Ascending aorta (tissue), 2 donors: ENCODE data around the gene EIF1. TPM values are rescaled to one million over a fixed set of nuclear protein-coding genes. Genes with fewer than 3 reads are reported as not detected.
"Not testable (repeated sequence)": the region's sequence is repeated elsewhere in the genome, so short reads cannot be mapped to it uniquely, and the experiment has no call there.

Experiments
- DNase-seq, 2 donors: peaks; one replicate each; pipeline ENCODE4 v3.0.0-alpha.2; 2019; ENCODE audit warnings: low spot score in 2 of 2
- H3K27ac ChIP-seq, 2 donors: fragments of 200-600 bp; sonication (generic); one replicate each; pipeline ENCODE4 v1.5.1; 2016 to 2017; ENCODE audit warnings: mild to moderate bottlenecking in 1 of 2
- H3K27me3 ChIP-seq: fragments of 200-600 bp; sonication (generic); one replicate; pipeline ENCODE4 v1.5.1; 2017
- H3K36me3 ChIP-seq, 2 donors: fragments of 200-600 bp; sonication (generic); one replicate each; pipeline ENCODE4 v1.5.1; 2016
- H3K4me1 ChIP-seq, 2 donors: fragments of 200-600 bp; sonication (generic); one replicate each; pipeline ENCODE4 v1.5.1; 2016 to 2017; ENCODE audit warnings: mild to moderate bottlenecking in 1 of 2
- H3K4me3 ChIP-seq, 2 donors: fragments of 200-600 bp; sonication (generic); one replicate each; pipeline ENCODE4 v1.5.1; 2016 to 2017; ENCODE audit warnings: mild to moderate bottlenecking in 1 of 2
- H3K9me3 ChIP-seq, 2 donors: fragments of 200-600 bp; sonication (generic); one replicate each; pipeline ENCODE4 v1.5.1; 2016
- CTCF ChIP-seq, 3 experiments: fragments of 200-600 bp in 2 of 3; fragments of 450-650 bp in 1 of 3; sonication (generic) in 2 of 3; IDR thresholded peaks; one replicate each; pipeline ENCODE4 v1.5.1; 2016 to 2019; ENCODE audit warnings: antibody characterized with exemption in 3 of 3, mild to moderate bottlenecking in 1 of 3, moderate library complexity in 1 of 3
- intact Hi-C: fragments of 100-400 bp; cut with DNase I; formaldehyde crosslinking; loops from one replicate; pipeline ENCODE4 v1.15.1; 2023
- total RNA-seq: library from RNA; depleted of rRNA; stranded (reverse); fragments of >200 nt; gene quantifications from one replicate; pipeline ENCODE4 v1.1.0, GENCODE V29; 2016

EIF1 gene
- total RNA-seq, 1 donor from 2014 or later = 102 TPM

GRCh38 chr17:41683441-41684007 lies 5.2 kb upstream of the EIF1 start:
- no peak for TF ChIP-seq CTCF (IDR thresholded peaks at IDR 0.05)
- Histone ChIP-seq H3K36me3 (no peaks in the 10 kb centered on the region), H3K27ac (no peak overlapping the region), H3K4me3 (no peak overlapping the region), H3K9me3 (no peaks in the 10 kb centered on the region), H3K27me3 (no peaks in the 10 kb centered on the region), H3K4me1 (no peaks in the 10 kb centered on the region)
- DNase-seq = no peak
- intact Hi-C loops = no loop called here

GRCh38 chr17:41684035-41684434 lies 4.7 kb upstream of the EIF1 start:
- H3K9me3 ChIP-seq = no peaks in the 10 kb centered on the region
- H3K27me3 ChIP-seq = no peaks in the 10 kb centered on the region
- no peaks in the 10 kb centered on the region for H3K4me1 ChIP-seq
- no peak overlapping the region for H3K27ac ChIP-seq
- no peak for TF ChIP-seq CTCF (IDR thresholded peaks at IDR 0.05)
- no peak for DNase-seq
- intact Hi-C loops = no loop called here
- H3K4me3 ChIP-seq = no peak overlapping the region
- no peaks in the 10 kb centered on the region for H3K36me3 ChIP-seq

GRCh38 chr17:41685753-41686152 lies 2.9 kb upstream of the EIF1 start:
- DNase-seq, H3K4me1 ChIP-seq, H3K27me3 ChIP-seq, H3K9me3 ChIP-seq, H3K4me3 ChIP-seq, H3K27ac ChIP-seq: not testable (repeated sequence)
- H3K36me3 ChIP-seq = peaks cover 13 to 14% of the 10 kb centered on the region in 2 donors
- intact Hi-C loops = loop anchor here (5.0 kb wide), 1 partner anchor 1038 kb away; the partner anchor contains the start of gene SMARCE1

- Histone ChIP-seq H3K4me1 (peaks cover 12 to 14% of the 10 kb centered on the region in 2 donors), H3K27ac (no peak overlapping the region), H3K36me3 (peaks cover 18 to 20% of the 10 kb centered on the region in 2 donors), H3K9me3 (no peaks in the 10 kb centered on the region), H3K27me3 (no peaks in the 10 kb centered on the region), H3K4me3 (no peak overlapping the region)
- TF ChIP-seq CTCF (IDR thresholded peaks at IDR 0.05) = no peak
- no peak for DNase-seq
- intact Hi-C loops = loop anchor here (5.0 kb wide), 1 partner anchor 1039 kb away; the partner anchor contains the start of gene SMARCE1
Measured at GRCh38 chr17:41686281-41686680, 2.4 kb upstream of the EIF1 start.

GRCh38 chr17:41687828-41688640 lies 651 bp upstream of the EIF1 start:
- Histone ChIP-seq H3K4me1 (peaks cover 12 to 20% of the 10 kb centered on the region in 2 donors), H3K27me3 (no peaks in the 10 kb centered on the region), H3K9me3 (no peaks in the 10 kb centered on the region), H3K4me3 (peak overlapping the region; percentile 55 to 59), H3K27ac (peak overlapping the region; percentile 77 to 88), H3K36me3 (peaks cover 36 to 37% of the 10 kb centered on the region in 2 donors)
- no peak for DNase-seq
- intact Hi-C loops = loop anchor here (5.0 kb wide), 1 partner anchor 1041 kb away; the partner anchor contains the start of gene SMARCE1
- TF ChIP-seq CTCF (IDR thresholded peaks at IDR 0.05) = peak in 1 of 3 experiments; percentile 5
